Activated CD4-positive, alpha-beta T cell treated with anti-CD3 and anti-CD28 coated beads, Interleukin-10, Interleukin-2, amounts not matched to agents 100 ng/mL and 50 ng/mL, durations not matched to agents 16 hours and 8 hours (primary cell): ENCODE measurements around the gene DHX36.

Experiments
- DNase-seq: peaks from one replicate; pipeline ENCODE4 v3.0.0-alpha.2; 2020

The DHX36 gene

GRCh38 chr3:154275965-154276364 is 48.3 kb downstream of the DHX36 start:
- no peak for DNase-seq

- no peak for DNase-seq
Observed at GRCh38 chr3:154275292-154275691, 49.0 kb downstream of the DHX36 start.

DNA sequence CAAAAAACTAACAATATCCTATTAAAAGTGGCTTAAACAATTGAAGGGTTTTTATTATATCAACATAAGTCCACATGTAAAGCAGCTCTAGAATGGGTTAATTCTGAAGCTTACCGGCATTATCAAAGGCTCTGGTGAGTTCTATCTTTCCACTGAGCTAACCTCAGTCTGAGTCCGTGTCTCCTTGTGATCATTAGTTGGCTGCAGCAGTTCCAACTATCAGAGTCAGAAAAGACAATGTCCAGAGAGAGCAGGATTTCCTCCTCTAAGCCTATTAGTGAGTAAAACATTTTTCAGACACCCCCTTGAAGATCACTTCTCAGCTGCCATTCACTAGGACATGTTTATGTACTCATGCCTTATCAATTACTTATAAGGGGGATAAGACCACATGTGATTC is 49.9 kb downstream of the DHX36 start:
- DNase-seq, result no peak

DNA sequence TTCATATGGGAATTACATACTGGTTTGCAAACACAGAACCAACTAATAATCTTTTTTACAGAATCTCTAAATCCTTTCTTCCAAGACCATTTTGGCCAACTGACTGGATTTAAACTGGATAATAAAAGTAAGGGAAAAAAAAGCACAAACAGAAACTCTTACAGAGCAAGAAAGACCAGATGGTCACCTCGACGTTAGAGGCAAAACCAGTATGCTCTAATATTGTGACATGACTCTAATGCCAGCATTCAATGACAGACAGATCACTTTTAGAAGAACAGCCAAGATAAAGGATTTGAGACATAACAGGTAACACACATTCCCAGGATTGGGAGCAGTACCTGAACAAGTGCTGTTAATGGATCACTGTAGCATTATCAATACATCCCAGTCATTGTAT is 50.9 kb downstream of the DHX36 start:
- no peak for DNase-seq

DNA sequence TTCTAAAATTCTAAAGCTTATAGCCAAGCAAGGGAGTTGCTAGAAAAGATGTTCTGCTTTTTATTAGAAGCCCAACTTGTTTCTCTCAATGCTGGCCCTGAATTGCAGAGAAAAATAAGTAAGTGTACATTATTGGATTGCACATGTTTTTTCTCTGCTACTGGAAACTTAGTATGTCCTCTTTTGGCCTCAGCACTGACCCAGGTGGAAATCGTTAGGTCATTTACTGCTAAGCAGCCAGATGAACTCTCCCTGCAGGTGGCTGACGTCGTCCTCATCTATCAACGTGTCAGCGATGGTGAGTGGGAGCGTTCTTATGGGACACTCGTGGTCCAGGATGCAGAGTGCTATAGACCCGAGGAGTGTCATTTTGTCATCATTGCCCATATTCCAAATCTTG is 69.8 kb downstream of the DHX36 start:
- DNase-seq, result no peak

DNA sequence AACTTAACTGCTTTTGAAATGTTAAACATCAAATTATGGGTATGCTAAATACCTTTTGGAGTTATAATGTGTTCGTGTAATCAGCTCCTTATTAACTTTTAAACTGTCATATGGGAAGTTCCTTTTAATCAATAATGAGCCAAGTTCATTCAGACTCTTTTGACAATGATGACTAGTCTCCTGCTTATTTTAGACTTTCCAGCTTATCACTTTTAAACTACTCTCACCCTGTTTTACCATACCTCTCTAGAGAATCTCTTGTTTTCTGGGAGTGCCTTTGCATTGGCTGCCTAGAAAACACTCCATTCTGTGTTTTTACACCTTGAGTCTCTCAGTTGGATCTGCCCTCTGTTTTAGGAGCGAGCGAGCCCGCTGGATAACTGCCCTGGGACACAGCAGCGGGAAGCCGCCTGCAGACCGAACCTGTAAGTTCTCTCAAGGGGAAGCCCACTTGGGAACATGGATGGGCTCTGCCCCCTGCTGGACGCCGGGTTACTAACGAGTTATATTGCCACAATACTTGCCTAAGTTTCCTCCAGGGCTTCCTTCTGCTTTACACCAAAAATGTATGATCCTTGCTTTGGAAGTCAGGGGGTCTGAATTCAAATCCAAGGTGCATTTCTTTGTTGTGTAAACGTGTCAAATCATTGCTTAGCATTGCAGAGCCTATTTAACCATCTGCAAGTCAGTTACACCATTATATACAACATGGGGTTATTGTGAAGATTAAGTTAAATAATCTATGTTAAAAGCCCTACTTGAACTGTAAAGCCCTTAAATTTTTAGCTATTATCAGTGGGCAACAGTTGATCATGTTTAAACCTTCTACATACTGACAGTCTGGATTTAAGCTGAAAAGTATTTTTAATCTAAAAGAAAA is 71.3 kb downstream of the DHX36 start:
- peak; percentile 75 for DNase-seq

DNA sequence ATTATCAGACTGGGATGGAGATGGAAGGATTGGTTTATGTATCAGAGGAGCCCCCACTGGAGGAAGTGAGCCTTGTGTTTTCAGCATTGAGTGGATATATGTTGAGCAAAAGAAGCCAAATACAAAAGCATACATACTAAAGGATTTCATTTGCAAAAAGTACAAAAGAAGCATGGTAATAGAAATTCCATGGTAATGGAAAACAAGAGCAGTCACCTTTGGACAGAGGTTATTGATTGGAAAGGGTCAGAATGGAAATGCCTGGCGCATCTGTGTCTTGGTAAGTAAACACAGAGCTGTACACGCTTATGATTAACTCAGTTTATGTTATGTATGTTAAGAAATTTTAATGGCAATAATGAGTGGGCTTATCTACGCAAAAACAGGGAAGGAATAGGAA is 72.7 kb downstream of the DHX36 start:
- DNase-seq, result no peak

DNA sequence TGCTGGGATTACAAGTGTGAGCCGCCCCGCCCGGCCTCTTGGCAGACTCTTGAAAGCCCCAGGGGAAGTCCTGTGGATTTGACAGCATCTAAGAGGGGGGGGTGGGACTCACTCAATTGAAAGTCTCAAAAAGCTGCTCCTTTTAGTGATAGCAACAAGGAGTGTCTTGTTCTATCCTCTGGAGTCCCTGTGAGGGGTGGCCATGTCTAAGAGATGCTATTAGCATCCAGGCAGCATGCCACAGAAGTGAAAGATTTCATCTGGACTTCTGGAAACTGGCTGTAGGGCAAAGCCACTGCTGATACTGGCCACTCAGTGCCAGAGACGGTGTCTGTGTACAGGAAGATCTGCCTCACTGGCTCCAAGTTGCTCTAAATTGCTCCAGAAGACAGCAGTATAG is 74.0 kb downstream of the DHX36 start:
- no peak for DNase-seq

DNA sequence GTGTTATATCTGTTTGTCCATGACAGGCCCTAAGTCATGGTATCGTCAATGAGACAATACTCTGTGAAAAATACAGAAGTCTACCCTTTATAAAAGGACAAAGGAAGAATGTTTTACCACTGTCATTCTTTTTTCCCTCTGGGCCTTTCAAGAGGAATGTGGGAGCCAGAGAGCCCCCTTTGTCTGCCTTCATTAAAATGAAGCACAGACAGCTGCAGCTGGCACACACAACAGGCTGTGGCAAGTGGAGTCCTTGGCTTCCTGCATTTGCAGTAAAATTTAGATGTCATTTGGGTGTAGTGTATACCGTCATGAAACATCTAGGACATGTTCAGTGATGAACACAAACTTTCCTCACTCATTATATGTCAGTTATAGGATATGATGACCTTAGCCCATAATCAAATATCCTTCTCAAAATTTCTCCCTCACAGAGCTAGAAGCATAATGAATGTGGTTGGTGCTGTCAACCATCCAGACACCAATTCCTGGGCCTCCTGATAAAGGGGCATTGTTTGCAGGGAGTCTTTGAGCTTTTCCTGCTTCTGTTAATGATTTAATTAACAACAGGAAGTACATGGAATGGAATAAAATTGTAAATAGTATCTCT is 76.4 kb downstream of the DHX36 start:
- no peak for DNase-seq

GRCh38 chr3:154244644-154245043 is 79.6 kb downstream of the DHX36 start:
- DNase-seq, result no peak

DNA sequence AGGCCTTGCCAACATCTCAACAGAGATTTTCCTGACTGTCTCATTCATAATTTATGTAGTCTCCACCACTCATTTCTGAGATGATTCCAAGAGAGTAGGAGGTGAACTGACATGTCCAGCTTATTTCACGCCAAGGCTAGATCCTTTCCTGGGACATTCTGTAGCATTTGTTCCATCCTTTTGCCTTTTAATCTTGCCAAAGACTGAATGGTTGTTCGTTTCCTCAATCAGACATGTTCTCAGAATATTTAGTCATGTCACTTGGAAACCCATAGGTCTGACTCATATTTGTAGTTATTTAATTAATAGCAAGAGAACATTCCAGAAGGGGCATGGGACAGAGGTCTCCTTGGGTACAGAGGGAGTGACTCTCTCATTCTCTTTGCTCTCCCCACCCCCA is 80.9 kb downstream of the DHX36 start:
- peak; percentile 5 for DNase-seq

- no peak for DNase-seq
Observed at GRCh38 chr3:154242766-154243165, 81.5 kb downstream of the DHX36 start.

DNA sequence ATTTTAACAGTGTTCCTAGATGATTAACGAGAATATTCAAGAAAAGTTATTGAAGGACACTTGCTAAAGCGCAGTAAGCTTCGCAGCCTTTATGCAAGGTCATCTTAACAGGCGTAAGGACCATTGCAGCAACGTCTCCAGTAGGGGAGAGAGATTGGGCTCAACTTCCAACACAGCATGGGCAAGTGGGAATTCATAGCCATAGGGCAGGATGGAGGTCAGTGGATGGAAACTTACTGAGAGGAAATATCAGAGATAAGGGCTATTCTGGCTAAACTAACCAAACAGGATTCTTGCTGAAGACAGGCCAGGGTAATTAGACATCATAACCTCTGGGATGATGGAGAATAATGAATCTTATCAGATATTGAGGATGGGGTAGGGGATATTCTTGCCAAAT is 82.8 kb downstream of the DHX36 start:
- DNase-seq, result no peak

GRCh38 chr3:154240235-154240634 is 84.1 kb downstream of the DHX36 start:
- DNase-seq, result no peak

DNA sequence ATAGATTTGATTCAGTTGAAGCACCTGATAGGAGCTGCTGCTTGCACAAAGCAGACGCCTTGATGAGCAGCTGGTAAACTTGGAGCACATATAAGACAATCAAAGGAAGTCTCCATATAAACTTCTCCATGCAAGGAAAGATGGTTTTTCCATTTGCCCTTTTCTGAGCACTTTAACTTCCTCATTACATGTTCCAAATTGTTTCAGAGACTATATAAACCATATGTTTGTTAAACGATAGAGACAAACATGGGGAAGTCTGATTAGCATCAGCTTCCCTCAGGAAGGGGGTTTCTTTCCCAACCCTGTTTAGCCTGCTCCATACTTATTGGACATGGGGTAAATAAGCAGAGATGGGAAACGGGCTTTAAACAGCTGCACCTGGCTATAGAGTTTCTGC is 88.0 kb downstream of the DHX36 start:
- DNase-seq, result no peak

DNA sequence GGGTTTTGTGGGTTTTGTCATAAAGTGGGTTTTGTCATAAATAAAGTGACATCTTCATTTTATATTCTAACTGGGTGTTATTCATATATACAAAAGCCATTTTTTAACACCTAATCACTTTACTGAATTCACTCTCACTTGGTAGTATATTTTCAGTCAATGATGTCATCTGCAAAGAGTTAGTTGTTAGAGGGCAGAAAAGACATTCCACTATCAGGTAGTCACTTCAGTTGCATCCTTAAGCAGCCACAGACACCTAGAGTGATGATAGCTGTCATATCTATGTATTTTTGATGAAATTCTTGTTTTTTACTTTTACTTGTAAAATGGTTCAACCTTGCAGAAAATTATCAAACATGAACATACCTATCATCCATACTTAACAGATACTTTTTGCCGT is 89.0 kb downstream of the DHX36 start:
- no peak for DNase-seq

DNA sequence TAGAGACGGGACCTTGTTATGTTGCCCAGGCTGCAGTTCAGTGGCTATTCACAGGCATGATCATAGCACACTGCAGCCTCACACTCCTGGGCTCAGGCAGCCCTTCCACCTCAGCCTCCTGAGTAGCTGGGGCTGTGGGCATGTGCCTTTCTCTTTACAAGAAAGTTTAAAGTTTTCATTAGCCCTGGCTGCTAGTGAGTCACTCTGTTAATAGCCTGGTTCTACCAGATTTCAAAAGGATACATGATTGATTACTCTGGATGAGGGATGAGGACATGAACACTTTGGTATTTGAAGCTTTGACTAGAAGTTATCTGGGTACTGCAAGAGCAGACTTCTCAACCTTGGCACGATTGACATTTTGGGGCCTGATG is 95.1 kb downstream of the DHX36 start:
- DNase-seq, result no peak

DNA sequence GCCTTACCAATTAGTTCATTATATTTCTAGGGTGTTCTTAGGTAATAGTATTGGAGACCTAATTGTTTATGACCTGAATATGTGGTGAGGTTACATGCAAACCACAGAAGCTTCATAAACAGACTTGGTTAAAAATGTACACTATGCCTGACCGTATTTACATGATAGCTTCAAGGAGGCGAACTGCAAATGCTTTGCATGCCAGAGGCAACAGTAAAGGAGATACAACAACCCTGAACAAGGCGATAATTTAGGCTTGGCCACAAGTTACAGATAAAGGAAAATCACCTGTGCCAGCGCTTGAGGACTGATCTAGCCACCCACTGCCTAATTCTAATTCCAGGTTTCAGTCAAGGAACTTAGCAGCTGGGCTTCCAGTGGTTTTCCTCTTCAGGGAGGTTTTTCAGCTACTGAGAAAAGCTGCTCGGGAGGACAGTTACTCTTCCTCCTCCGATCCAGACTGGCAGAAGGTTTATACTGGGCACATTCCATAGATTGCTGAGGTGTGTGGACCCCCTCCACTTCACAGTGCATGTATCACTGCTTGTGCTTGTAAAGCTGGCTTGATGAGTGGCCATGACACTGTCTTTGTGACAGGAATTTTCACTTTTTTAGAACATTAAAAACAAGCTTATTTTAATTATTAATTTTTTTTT is 95.6 kb downstream of the DHX36 start:
- DNase-seq, result no peak

DNA sequence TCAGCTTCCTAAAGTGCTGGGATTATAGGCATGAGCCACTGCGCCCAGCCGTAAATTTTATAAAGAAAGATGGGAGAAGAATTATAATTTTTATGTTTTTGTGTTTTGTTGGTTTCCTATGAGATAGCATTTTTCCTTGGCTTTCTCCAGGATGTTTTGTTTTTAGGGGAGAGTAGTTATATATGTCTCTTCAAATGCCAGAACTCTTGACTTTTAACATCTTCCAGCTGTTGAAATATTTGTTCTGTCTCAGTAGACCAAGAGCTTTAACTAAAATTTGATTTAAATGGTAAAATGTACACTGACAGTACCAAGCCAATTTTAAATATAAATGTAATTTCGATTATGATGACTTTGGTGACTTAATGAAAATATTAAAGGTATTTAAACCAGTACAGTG is 96.8 kb downstream of the DHX36 start:
- DNase-seq, result no peak

- DNase-seq, result no peak
Observed at GRCh38 chr3:154225536-154225935, 98.8 kb downstream of the DHX36 start.

GRCh38 chr3:154224866-154225265 is 99.4 kb downstream of the DHX36 start:
- DNase-seq, result no peak

DNA sequence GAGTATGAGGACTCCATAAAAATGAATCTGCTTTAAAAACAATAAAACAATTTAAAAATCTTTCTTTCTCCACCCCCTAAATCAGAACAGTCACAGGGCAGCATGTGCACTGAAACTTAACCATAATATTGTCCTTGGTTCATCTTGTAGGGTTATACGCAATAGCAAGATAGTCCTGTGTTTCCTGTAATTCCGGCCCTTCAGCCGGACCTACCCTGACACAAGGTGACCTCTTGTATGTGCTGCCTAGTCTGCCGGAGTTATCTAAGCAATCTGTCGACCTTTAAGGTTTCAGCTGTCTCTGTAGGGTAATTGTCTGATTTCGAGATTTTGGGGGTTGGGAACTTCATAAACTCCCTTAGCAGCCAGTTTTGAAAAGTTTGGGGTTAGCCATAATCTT is 99.9 kb downstream of the DHX36 start:
- no peak for DNase-seq

DNA sequence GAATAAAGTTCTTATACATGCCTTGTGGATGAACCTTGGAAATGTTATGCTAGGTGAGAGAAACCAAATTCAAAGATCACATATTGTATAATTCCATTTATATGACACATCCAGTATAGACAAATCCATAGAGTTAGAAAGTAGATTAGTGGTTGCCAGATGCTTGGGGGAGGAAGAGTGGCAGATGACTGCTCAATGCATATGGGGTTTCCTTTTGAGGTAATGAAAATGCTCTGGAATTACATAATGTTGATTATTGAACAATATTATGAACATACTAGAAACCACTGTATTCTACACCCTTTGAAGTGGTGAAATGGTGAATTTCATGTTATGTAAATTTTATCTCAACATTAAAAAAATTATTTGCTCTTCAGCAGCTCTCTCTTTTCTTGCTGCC is 100.8 kb downstream of the DHX36 start:
- DNase-seq, result no peak
